ENCODE data around the gene OR4N5.

The OR4N5 gene

GRCh38 chr14:20177433-20177974 lies 38.9 kb downstream of the OR4N5 start:
- DNase-seq (ENCODE audit: low read depth): no peak
- in situ Hi-C loops (cut with HindIII; ENCODE audit: low sequenced_read_pairs): no loop called here

DNA sequence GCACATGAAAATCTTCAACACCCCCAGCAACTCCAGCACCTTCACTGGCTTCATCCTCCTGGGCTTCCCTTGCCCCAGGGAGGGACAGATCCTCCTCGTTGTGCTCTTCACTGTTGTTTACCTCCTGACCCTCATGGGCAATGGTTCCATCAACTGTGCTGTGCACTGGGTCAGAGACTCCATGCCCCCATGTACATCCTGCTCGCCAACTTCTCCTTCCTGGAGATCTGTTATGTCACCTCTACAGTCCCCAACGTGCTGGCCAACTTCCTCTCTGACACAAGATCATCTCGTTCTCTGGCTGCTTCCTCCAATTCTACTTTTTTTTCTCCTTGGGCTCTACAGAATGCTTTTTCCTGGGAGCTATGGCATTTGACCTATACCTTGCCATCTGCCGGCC lies 40.6 kb downstream of the OR4N5 start:
- no peak for TF ChIP-seq CTCF (IDR thresholded peaks at IDR 0.05; ENCODE audit: low read depth, low read length, missing control alignments)
- in situ Hi-C loops (cut with HindIII; ENCODE audit: low sequenced_read_pairs): no loop called here
- DNase-seq (ENCODE audit: low read depth): no peak
- H3K4me3 ChIP-seq (ENCODE audit: low read depth, low read length): no peak overlapping the region

More at GRCh38 chr14:20177433-20177974, 38.9 kb downstream of the OR4N5 start:
- TF ChIP-seq CTCF (IDR thresholded peaks at IDR 0.05; ENCODE audit: low read depth, low read length, missing control alignments): no peak
- H3K4me3 ChIP-seq (ENCODE audit: low read depth, low read length): no peak overlapping the region

- no peak overlapping the region for H3K4me3 ChIP-seq (ENCODE audit: low read depth, low read length)
- in situ Hi-C loops (cut with HindIII; ENCODE audit: low sequenced_read_pairs): no loop called here
- no peak for TF ChIP-seq CTCF (IDR thresholded peaks at IDR 0.05; ENCODE audit: low read depth, low read length, missing control alignments)
- no peak for DNase-seq (ENCODE audit: low read depth)
Measured at GRCh38 chr14:20179880-20180279, 41.3 kb downstream of the OR4N5 start.

DNA sequence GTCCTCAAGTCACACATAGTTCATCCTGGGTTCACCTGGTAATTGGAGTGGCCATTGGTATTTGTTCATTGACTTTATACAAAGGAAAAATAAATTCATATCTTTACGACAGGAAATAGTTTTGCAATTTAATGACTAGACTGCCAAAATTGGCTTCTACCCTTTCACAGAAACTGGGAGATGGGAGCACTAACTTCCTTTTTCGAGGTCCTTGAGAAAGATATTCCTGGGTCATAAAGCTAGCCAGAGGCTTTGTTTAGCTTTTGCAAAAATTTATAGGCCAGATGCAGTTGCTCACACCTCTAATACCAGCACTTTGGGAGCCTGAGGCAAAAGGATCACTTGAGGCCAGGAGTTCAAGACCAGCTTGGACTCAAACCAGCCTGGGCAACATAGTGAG lies 41.9 kb downstream of the OR4N5 start:
- in situ Hi-C loops (cut with HindIII; ENCODE audit: low sequenced_read_pairs): no loop called here
- TF ChIP-seq CTCF (IDR thresholded peaks at IDR 0.05; ENCODE audit: low read depth, low read length, missing control alignments): no peak
- DNase-seq (ENCODE audit: low read depth): no peak
- H3K4me3 ChIP-seq (ENCODE audit: low read depth, low read length): no peak overlapping the region

DNA sequence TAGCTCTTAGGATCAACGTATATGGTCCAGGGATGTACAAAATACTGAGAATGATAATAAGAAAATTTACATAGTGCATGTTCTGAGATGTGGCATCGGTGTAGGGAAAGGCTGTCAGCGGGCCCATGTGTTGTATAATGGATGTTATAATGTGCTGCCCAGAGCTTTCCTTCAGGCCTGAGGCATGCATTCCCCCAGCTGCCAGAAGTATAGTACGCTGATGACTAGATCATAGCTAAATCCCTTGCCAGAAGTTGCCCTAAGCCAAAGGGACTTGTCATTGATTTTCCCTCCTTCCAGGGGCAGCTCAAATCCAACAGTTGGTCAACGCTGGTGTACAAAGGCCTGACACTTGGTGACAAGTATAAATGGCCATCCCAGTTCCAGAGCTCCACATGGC lies 45.6 kb downstream of the OR4N5 start:
- DNase-seq (ENCODE audit: low read depth): no peak
- no peak for TF ChIP-seq CTCF (IDR thresholded peaks at IDR 0.05; ENCODE audit: low read depth, low read length, missing control alignments)
- in situ Hi-C loops (cut with HindIII; ENCODE audit: low sequenced_read_pairs): no loop called here
- no peak overlapping the region for H3K4me3 ChIP-seq (ENCODE audit: low read depth, low read length)

DNA sequence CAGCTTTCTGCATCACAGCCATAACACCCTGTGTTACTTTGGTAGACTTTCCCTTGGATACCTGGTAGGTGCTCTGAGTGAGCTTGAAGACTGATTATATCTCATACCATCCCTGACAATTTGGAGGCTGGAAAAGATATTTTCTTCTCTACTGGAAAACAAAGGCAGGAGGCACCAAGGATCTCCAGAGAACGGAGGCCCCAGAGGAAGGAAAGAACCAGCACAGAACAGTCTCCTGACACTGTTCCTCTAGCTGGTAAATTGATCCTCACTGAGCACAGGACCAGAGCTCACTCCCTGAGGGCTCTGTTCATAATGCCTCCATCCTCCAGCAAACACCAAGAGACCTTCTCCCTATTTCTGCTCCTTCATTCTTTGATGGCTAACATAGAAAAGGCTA lies 52.0 kb downstream of the OR4N5 start, which contains the start of gene OR11G2:
Gene OR11G2 (plus strand): TSS at position 301 of the 400 bp plus-strand sequence. CDS start 6,542 bp downstream, outside the sequence.
- DNase-seq (ENCODE audit: low read depth): no peak
- no peak for TF ChIP-seq CTCF (IDR thresholded peaks at IDR 0.05; ENCODE audit: low read depth, low read length, missing control alignments)
- in situ Hi-C loops (cut with HindIII; ENCODE audit: low sequenced_read_pairs): no loop called here
- H3K4me3 ChIP-seq (ENCODE audit: low read depth, low read length): no peak within 1 kb of the TSS
